Transverse colon (tissue), 4 donors: ENCODE measurements around the gene COL4A1. TPM values are rescaled to one million over a fixed set of nuclear protein-coding genes. Genes with fewer than 3 reads are reported as not detected.
A peak's percentile ranks its signal among the peaks of the same experiment; 100 is the strongest.
"Not testable (repeated sequence)": the region's sequence is repeated elsewhere in the genome, so short reads cannot be mapped to it uniquely, and the experiment has no call there.

Source experiments
- DNase-seq: peaks from one replicate; pipeline ENCODE4 v3.0.0-alpha.2; 2019
- H3K27ac ChIP-seq, 4 donors: fragments of 200-600 bp; sonication (generic); 2 replicates each; pipeline ENCODE4 v1.5.1; 2016 to 2018; ENCODE audit warnings: inconsistent platforms in 4 of 4
- H3K27me3 ChIP-seq: fragments of 200-600 bp; sonication (generic); 2 replicates; pipeline ENCODE4 v1.5.1; 2017; ENCODE audit warnings: inconsistent platforms
- H3K36me3 ChIP-seq, 4 donors: fragments of 200-600 bp; sonication (generic); 2 replicates each; pipeline ENCODE4 v1.5.1; 2017 to 2019; ENCODE audit warnings: inconsistent platforms in 4 of 4
- H3K4me1 ChIP-seq, 4 donors: fragments of 200-600 bp; sonication (generic); 2 replicates each; pipeline ENCODE4 v1.5.1; 2017 to 2020; ENCODE audit warnings: inconsistent platforms in 4 of 4
- H3K4me3 ChIP-seq, 4 donors: fragments of 200-600 bp; sonication (generic); 1 replicate in 1 of 4; 2 replicates in 3 of 4; pipeline versions ENCODE4 v1.5.1 to v1.6.1; 2017 to 2019; ENCODE audit warnings: inconsistent platforms in 4 of 4
- H3K9me3 ChIP-seq, 2 donors: fragments of 200-600 bp; sonication (generic); 2 replicates each; pipeline ENCODE4 v1.5.1; 2017 to 2019; ENCODE audit warnings: inconsistent platforms in 2 of 2
- EP300 ChIP-seq: sonication (generic); formaldehyde crosslinking; IDR thresholded peaks from one replicate; pipeline ENCODE4 v1.6.1; 2017; ENCODE audit warnings: antibody characterized with exemption, low read depth
- POLR2A ChIP-seq: fragments of 450-650 bp; IDR thresholded peaks from one replicate; pipeline ENCODE4 v1.6.1; 2016; ENCODE audit warnings: antibody characterized with exemption, mild to moderate bottlenecking, moderate library complexity
- POLR2AphosphoS5 ChIP-seq, 3 donors: sonication (generic); formaldehyde crosslinking; IDR thresholded peaks; one replicate each; pipeline ENCODE4 v1.6.1; 2016; ENCODE audit warnings: antibody characterized with exemption in 3 of 3
- WGBS, 2 donors: methylation state at CpG; one replicate each; pipeline ENCODE4 v1.1.5; 2018; ENCODE audit warnings: low coverage in 1 of 2; 5-methylcytosine and 5-hydroxymethylcytosine counted together
- in situ Hi-C, 4 donors: fragments of 200-750 bp; cut with MboI; loops; one replicate each; pipeline versions ENCODE4 v1.15.0 to v1.15.1; 2017; ENCODE audit warnings: low sequenced_read_pairs in 3 of 4, low pct_ligation_motif_present in 1 of 4, low pct_unique_long_range_greater_than_20kb in 1 of 4
- intact Hi-C: fragments of 100-400 bp; cut with DNase I; formaldehyde crosslinking; loops from one replicate; pipeline ENCODE4 v1.15.1; 2023; ENCODE audit warnings: low total_unique reads
- total RNA-seq, 4 donors: library from RNA; depleted of rRNA; stranded (reverse); fragments of >200 nt; gene quantifications; one replicate each; pipeline ENCODE4 v1.1.0, GENCODE V29; 2016
- TF ChIP-seq, protein P1 (sequence below), 5 experiments: fragments of 200-600 bp in 3 of 5; fragments of 450-650 bp in 2 of 5; sonication (generic) in 3 of 5; IDR thresholded peaks; 1 replicate in 2 of 5; 2 replicates in 3 of 5; pipeline ENCODE4 v1.5.1; 2016 to 2017; ENCODE audit warnings: antibody characterized with exemption in 5 of 5, inconsistent platforms in 3 of 5, mild to moderate bottlenecking in 2 of 5, moderate library complexity in 1 of 5

The COL4A1 gene
- total RNA-seq, 4 donors from 2014 or later, result 46.4 to 180 (median 99.2) TPM

DNA sequence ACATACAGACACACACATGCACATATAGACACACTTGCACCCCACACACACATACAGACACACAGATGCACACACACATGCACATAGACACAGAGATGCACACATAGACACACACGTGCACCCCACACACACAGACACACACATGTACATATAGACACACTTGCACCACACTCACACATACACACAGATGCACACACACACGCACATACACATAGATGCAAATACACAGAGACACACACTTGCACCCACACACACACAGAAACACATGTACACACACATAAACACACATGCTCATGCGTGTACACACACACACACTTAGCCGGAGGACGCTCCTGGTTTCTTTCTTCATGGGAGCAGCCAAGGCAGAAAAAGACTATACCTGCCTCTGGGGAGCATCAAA lies 10.1 kb upstream of the COL4A1 start:
- Histone ChIP-seq H3K4me3 (no peak overlapping the region), H3K36me3 (no peaks in the 10 kb centered on the region), H3K4me1 (peaks cover 4 to 48% (median 15%) of the 10 kb centered on the region in 4 donors), H3K9me3 (no peaks in the 10 kb centered on the region), H3K27ac (peak overlapping the region in 1 of 4 donors; percentile 84), H3K27me3 (no peaks in the 10 kb centered on the region)
- intact Hi-C loops (no loop called here), in situ Hi-C loops (no loop called here)
- DNase-seq, result no peak
- TF ChIP-seq, protein P1, sequence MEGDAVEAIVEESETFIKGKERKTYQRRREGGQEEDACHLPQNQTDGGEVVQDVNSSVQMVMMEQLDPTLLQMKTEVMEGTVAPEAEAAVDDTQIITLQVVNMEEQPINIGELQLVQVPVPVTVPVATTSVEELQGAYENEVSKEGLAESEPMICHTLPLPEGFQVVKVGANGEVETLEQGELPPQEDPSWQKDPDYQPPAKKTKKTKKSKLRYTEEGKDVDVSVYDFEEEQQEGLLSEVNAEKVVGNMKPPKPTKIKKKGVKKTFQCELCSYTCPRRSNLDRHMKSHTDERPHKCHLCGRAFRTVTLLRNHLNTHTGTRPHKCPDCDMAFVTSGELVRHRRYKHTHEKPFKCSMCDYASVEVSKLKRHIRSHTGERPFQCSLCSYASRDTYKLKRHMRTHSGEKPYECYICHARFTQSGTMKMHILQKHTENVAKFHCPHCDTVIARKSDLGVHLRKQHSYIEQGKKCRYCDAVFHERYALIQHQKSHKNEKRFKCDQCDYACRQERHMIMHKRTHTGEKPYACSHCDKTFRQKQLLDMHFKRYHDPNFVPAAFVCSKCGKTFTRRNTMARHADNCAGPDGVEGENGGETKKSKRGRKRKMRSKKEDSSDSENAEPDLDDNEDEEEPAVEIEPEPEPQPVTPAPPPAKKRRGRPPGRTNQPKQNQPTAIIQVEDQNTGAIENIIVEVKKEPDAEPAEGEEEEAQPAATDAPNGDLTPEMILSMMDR (IDR thresholded peaks at IDR 0.05), result no peak
- TF ChIP-seq POLR2A (no peak), EP300 (no peak), POLR2AphosphoS5 (IDR thresholded peaks at IDR 0.05) (no peak)
- 92 to 100% methylated on average over 1 to 5 of the region's 5 CpGs for WGBS, 2 donors

DNA sequence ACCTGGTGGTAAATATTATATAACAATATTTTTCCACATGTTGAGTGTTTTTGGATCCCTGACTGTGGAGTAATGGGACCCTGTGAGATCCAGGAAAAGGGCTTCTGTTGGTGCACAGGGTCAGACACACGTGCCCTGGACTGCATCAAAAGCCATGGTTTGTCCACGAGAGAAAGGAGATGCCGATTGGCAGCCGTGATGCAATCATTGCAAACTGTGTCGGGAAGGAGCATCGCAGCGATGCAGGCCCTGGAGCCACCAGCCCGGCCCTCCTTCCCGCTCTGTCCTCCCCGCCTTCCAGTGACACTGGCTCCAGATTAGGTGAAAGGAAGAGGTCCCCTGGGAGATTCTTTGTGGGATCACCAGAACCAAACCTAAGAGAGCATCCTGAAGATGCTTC lies 9.2 kb upstream of the COL4A1 start:
- Histone ChIP-seq H3K4me3 (no peak overlapping the region), H3K9me3 (no peaks in the 10 kb centered on the region), H3K27ac (peak overlapping the region; percentile 1 to 72 (median 70)), H3K36me3 (no peaks in the 10 kb centered on the region), H3K4me1 (peaks cover 4 to 44% (median 23%) of the 10 kb centered on the region in 4 donors), H3K27me3 (no peaks in the 10 kb centered on the region)
- WGBS, 2 donors, result 59 to 86% methylated on average over 5 to 10 of the region's 10 CpGs
- no peak for DNase-seq
- TF ChIP-seq, protein P1 (IDR thresholded peaks at IDR 0.05), result no peak
- TF ChIP-seq POLR2AphosphoS5 (IDR thresholded peaks at IDR 0.05), result peak in 2 of 3 donors; percentile 4 to 5
- intact Hi-C loops (no loop called here), in situ Hi-C loops (no loop called here)

DNA sequence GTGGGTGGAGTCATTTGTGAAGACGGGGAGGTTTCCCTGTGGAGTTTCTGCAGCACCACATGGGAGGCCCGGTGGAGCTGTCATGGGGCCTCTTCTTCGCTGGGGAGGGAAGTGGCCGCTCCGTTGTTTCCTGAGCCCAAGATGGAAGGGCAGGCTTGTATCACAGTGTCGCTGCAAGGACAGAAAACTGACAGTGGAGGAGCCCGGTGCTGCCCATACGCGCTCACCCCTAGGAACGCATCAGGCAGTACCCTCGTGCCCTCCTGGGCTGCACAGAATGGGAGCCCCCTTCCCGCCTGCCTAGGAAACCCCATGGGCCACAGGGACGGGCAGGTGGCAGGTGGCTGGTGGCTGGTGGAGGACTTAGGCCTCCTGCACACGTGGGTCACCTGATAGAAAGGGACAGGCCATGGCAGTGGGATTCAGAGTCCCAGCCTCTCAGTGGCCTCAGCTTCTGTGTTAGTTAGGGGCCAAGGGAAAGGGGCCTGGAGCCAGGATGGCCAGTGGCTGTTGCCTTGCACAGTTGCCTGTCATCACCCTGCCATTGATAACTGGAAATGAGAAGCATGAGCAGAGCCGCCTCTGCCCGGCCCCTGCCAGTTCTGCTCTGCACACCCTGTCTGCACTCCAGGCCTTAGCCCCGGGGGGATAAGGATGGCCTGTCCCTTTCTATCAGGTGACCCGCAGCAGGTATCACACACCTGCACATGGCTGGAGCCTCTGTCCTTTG lies 7.7 kb upstream of the COL4A1 start:
- Histone ChIP-seq H3K36me3 (no peaks in the 10 kb centered on the region), H3K9me3 (no peaks in the 10 kb centered on the region), H3K4me1 (peaks cover 4 to 47% (median 28%) of the 10 kb centered on the region in 4 donors), H3K27me3 (no peaks in the 10 kb centered on the region), H3K4me3 (no peak overlapping the region), H3K27ac (peak overlapping the region; percentile 1 to 72 (median 70))
- in situ Hi-C loops (no loop called here), intact Hi-C loops (no loop called here)
- WGBS, 2 donors, result 81 to 100% methylated on average over 1 to 17 of the region's 18 CpGs
- TF ChIP-seq POLR2AphosphoS5 (IDR thresholded peaks at IDR 0.05) (peak in 1 of 3 donors; percentile 2), POLR2A (no peak)
- DNase-seq, result no peak

DNA sequence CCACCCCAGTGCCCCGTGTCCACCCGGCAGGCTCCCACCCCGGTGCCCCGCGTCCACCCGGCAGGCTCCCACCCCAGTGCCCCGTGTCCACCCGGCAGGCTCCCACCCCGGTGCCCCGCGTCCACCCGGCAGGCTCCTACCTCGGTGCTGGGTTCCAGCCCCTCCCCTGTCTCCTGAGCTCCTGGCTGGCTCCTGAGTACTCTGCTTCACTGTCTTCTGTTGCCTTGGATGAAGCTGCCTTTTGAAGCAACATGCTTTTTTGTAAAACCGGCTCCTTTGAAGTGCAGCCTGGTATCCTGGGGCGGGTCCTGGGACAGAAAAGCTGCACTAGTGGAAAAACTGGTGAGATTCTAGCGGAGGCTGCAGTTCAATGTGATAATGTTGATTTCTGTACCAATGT lies 6.8 kb upstream of the COL4A1 start:
- WGBS, 2 donors, result 75% methylated on average over 3 of the region's 16 CpGs; no CpG with 5 or more reads in 1 of the 2 donors
- Histone ChIP-seq H3K27ac (peak overlapping the region in 3 of 4 donors; percentile 69 to 72 (median 71)), H3K4me1 (peaks cover 4 to 46% (median 31%) of the 10 kb centered on the region in 4 donors)
- in situ Hi-C loops, H3K27me3 ChIP-seq, intact Hi-C loops, DNase-seq, H3K36me3 ChIP-seq, H3K4me3 ChIP-seq, H3K9me3 ChIP-seq: not testable (repeated sequence)

DNA sequence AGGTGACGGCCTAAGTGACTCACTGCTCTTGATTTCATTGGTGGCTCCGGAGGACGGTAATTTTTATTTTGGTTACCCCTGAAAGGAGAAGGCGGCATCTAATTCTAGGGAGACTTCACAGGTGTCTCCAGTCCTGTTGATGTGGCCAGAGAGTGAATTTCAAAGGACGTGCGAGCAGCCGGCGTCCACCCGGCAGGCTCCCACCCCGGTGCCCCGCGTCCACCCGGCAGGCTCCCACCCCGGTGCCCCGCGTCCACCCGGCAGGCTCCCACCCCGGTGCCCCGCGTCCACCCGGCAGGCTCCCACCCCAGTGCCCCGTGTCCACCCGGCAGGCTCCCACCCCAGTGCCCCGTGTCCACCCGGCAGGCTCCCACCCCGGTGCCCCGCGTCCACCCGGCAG lies 6.3 kb upstream of the COL4A1 start:
- DNase-seq, H3K27me3 ChIP-seq, in situ Hi-C loops, intact Hi-C loops, H3K36me3 ChIP-seq, H3K4me3 ChIP-seq, H3K9me3 ChIP-seq: not testable (repeated sequence)
- 77% methylated on average over 18 of the region's 29 CpGs; no CpG with 5 or more reads in 1 of the 2 donors for WGBS, 2 donors
- Histone ChIP-seq H3K27ac (peak overlapping the region; percentile 88 to 98 (median 94)), H3K4me1 (peaks cover 4 to 43% (median 30%) of the 10 kb centered on the region in 4 donors)
